NCI-H1436 (cell line): ENCODE results near the gene BOK.
"Not testable (repeated sequence)": the region's sequence is repeated elsewhere in the genome, so short reads cannot be mapped to it uniquely, and the experiment has no call there.

Source experiments
- DNase-seq: peaks from one replicate; lab custom pipeline; 2025; lab: John Stamatoyannopoulos, UW

Gene BOK

DNA sequence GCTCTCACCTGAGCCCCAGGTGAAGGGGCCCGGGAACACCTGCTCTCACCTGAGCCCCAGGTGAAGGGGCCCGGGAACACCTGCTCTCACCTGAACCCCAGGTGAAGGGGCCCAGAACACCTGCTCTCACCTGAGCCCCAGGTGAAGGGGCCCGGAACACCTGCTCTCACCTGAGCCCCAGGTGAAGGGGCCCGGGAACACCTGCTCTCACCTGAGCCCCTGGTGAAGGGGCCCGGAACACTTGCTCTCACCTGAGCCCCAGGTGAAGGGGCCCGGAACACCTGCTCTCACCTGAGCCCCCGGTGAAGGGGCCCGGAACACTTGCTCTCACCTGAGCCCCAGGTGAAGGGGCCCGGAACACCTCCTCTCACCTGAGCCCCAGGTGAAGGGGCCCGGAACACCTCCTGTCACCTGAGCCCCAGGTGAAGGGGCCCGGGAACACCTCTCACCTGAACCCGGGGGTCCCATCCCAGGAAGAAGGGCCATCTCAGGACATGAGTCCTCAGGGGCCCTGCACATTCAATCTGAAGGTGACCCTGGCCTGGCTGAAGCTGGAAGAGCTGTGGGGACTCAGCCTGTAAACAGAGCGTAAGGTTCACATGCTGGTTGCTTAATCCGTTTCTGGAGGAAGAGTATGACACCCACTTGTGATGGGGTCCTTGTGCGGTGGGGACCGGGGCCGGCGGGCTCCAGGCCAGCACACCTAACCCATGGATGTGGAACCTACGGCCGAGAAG lies 14.5 kb downstream of the BOK start:
- DNase-seq: not testable (repeated sequence)

DNA sequence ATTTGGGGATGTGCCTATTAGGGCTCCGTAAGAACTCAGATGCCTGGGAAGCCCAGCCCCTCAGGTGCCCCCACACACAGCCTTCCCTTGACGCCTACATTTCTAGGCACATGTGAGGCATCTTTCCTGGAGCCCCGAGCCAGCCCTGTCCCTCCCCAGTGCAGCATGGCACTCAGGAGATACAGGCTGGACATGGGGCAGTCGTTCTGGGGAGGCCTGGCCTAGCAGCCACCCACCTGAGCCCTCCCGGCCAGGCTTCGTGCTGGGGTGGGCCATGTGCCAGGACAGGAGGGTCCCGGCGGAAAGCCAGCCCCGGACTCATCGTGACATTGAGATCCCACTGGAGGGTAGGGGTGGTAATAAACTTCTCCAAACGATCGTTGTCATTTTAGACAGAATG lies 15.2 kb downstream of the BOK start:
- no peak for DNase-seq

DNA sequence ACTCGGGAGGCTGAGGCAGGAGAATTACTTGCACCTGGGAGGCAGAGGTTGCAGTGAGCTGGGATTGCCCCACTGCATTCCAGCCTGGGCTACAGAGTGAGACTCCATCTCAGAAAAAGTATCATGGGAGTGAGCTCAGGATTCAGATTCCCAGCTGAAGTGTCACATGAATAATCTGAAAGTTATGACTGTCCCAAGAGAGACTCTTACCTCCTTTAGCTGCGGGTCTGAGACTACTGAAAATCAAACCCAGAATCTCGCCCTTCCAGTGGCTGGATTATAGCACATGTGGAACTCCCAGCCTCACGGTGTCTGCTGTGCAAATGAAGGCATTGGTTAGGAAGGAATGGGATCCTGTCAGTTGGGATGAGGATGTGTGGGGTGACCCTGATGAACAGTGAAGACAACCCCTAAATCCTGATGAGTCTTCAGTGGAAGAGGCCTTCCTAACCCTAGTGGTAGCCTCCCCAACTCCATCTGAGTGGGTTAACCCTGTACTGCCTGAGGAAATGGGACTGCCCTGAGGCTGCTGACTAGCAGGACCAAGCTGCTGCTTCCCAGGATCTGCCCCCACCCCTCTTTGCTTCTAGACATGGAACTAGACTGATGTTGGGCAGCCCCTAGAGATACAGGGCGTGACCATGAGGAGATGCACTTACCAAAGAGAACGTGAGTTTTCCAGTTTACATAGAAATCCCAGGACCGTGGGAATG lies 16.5 kb downstream of the BOK start:
- DNase-seq: no peak

DNA sequence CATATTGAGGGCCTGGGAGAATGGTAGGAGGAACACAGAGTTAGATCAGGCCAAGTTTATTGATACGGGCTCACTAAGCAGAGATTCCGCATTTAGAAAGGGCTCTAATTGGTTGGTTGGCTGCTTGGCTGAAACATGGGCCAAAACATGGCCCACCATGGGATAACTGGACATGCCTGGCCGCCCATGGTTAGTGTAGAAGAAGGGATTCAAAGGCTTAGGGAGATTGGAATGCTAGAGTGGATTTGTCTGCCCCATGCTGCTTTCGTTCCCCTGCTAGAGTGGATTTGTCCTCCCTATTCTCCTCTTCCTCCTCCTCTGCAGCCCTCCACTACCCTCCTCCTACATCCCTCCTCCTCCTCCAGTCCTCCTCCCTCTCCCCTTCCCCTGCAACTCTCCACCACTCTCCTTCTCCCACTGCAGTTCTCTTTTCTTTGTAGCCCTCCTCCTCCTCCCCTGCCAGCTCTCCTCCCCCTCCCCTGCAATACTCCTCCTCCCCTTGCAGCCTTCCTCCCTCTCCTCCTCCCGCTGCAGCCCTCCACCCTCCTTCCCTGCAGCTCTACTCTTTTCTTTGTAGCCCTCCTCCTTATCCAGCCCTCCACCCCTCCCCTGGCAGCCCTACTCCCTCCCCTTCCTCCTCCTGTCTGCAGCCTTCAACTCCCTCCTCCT lies 17.2 kb downstream of the BOK start:
- DNase-seq: no peak

DNA sequence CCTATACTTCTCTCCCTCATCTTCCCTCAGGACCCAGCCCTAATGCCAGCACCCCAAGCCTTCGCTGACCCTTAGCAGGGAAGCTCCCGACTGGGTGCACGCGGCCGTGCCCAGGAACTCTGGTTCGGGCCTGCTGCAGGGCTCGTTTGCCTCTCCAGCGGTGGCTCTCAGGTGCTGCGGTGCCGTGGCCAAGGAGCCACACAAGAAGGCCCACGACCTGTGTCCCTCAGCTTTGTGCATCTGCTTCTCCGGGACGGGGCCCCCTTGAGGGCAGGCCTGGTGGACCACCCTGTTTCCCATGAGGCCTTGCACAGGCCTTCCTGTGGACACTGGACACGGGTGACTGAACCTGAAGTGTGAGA lies 17.7 kb downstream of the BOK start:
- no peak for DNase-seq

DNA sequence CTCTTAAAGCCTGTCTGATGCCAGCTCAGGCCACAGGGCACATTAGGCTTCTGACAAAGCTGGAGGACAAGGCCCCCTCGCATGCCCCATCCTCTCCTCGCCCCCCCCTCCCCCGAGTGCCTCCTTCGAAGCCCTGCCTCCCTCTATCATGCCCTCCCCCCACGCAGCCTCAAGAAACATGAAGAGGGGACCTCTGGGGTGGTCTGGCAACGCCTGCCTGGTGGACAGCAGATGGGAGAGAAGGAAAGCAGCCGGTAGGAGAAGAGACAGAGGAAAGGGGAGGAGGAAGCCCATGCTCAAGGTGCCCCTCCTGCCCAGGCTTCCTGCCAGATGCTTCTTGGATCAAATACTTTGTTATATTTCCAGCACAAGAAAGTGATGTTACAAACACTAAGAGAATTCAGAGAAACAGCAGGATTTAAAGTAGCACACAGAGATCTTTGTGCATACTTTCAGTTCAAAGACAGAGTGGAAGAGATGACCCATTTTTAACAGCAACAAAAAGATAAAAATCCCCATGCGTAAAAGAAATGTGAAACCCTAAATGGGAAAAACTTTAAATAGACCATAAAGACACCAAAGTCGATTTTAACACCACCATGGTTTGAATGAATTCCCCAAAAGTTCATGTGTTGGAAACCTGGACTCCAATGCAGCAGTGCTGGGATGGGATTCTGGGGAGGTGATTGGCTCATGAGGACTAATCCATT lies 19.0 kb downstream of the BOK start:
- DNase-seq: no peak

DNA sequence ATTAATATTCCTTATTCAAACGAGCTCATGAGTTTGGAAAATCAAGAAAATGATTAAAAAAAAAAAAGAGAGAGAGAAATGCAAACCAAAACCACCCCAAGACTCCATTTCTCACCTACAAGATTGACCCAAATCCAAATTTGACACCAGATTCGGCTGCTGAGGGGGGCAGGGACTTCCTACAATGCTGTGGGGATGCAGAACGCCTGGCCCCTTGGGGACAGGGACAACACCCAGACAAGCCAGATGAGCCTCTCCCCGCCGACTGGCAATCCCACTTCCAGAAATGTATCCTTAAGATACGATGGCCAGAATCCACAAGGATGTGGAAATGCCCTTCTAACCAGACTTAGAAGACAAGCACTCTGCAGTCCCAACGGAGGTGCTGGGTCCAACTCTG lies 20.7 kb downstream of the BOK start:
- no peak for DNase-seq

DNA sequence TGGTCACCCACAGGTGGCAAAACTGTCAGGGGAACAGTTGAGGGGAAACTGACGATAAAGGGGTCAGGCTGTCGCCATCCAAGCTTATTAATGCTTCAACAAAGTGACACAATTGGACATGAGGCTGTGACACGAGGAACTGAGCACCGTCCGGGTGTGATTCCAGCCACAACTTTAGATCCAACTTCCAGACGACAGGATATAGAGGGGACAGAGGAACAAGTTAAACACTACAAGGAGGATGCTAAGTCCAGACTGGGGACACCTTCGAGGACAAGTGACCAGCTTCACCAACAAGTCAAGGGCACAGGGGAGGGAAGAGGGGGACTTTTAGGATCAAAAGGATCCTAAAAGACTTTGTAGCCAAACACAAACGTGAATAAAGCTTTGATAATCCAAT lies 23.8 kb downstream of the BOK start:
- DNase-seq: no peak

DNA sequence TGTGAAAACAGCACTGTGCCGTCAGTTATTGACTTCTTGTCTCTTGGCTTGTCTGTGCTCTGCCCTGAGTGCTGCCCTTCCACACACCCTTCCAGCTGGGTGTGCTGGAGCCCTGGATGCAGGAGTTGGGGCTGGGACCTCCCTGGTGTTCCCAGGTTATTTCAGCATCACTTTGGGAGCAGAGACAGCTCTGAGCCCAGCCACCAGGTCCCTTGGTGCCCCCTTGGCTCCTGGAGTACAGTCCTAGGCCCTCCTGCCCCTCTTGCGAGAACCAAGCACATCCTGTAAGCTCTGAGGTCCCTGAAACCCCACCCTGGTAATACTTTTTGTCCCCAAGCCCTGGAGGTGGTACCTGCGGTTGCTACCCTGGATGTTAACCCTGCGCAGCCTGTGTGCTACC lies 24.3 kb downstream of the BOK start:
- DNase-seq: no peak

DNA sequence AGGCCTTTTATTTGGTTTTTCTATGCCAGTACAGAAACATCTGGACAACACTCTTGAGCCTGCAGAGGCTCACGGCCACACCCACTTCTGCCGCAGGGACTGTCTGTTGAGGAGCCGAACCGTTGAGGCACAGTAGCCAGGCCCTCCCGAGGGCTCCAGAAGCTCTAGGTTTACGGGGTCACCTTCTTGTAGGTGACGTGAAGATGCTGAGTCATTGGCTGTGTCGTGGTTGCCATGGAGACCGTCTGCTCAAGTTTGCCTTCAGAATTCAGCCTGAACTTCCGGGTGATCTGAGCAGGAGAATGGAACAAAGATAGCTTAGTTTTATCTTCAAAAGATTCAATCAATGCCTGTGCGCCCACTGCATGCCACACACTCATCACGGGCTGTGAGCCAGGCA lies 25.9 kb downstream of the BOK start:
- no peak for DNase-seq

DNA sequence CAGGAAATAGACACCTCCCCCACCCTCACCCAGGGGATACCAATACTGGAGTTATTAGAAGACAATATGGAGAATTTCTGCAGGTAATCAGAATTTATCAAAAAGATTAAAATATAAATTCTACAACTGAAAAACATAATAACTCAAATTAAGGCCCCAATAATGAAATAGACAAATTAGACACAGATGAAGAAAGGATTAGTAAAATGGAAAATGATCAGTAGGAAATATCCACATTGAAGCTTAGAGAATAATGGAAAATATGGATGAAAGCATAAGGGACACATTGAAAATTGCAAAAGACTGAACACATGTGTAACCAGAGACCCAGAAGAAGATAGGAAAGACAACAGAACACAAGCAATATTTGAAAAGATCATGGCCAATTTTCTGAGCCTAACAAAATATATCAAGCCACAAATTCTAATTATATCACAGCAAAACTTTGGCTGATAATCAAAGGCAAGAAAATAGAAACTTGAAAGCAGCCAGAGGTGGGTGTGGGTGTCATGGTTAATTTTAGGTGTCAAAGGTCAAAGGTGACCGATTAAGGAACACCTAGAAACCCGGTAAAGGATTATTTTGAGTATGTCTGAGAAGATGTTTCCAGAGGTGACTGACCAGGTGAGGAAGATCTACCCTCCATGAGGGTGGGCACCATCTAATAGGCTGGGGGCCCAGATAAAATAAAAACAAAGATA lies 28.2 kb downstream of the BOK start:
- DNase-seq: no peak

DNA sequence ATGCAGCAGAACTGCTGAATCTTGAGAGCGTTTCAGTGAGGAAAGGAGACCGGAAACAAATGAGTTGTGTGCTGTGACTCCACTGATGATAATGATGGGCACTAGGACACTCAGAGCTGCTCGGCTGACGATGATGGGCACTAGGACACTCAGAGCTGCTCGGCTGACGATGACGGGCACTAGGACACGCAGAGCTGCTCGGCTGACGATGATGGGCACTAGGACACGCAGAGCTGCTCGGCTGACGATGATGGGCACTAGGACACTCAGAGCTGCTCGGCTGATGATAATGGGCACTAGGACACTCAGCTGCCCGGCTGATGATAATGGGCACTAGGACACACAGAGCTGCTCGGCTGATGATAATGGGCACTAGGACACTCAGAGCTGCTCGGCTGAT lies 31.3 kb downstream of the BOK start:
- not testable (repeated sequence) for DNase-seq

DNA sequence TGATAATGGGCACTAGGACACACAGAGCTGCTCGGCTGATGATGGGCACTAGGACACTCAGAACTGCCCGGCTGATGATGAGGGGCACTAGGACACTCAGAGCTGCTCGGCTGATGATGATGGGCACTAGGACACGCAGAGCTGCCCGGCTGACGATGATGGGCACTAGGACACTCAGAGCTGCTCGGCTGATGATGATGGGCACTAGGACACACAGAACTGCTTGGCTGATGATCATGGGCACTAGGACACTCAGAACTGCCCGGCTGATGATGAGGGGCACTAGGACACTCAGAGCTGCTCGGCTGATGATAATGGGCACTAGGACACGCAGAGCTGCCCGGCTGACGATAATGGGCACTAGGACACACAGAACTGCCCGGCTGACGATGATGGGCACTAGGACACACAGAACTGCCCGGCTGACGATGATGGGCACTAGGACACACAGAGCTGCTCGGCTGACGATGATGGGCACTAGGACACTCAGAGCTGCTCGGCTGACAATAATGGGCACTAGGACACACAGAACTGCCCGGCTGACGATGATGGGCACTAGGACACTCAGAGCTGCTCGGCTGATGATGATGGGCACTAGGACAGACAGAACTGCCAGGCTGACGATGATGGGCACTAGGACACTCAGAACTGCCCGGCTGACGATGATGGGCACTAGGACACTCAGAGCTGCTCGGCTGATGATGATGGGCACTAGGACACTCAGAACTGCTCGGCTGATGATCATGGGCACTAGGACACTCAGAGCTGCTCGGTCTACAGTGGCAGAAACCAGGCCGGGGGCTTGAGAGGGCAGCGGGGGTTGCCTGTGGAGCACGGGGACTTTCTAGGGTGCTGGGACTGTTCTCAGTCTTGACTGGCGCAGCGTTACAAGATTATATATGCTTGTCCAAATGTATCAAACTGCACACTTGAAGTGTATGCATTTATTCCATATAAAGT lies 32.2 kb downstream of the BOK start:
- DNase-seq: not testable (repeated sequence)

DNA sequence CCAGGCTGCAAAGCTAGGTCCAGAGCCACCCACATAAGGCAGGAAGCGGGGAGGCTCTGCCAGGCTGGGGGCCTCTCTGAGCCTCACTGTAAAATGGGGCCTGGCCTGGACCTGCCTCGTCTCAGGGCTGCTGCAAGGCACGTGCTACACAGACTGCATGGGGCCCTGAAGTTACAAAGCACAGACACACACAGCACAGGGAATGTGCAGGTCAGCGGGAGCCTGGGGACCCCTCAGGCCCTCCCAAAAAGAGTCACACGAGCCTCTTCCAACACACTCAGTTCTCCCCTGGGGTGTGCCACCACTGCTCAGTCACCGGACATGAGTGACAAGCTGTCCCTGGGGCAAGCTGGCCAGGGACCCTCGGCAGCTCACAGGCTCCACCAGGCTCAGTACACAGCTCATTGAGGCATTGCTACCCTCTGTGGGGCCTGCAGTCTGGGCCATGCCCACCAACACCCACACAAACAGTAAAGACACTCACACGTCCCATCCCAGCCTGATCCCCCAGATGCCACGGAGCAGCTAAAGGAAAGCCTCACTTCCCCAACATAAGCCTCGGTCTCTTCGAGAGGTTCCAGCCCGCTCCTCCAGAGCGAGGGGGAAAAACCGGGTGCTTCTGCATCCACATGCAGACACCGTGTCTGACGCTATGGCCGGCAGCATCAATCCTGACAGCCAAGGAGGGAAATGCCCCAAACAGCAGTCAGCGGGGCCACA lies 33.7 kb downstream of the BOK start:
- DNase-seq: no peak

DNA sequence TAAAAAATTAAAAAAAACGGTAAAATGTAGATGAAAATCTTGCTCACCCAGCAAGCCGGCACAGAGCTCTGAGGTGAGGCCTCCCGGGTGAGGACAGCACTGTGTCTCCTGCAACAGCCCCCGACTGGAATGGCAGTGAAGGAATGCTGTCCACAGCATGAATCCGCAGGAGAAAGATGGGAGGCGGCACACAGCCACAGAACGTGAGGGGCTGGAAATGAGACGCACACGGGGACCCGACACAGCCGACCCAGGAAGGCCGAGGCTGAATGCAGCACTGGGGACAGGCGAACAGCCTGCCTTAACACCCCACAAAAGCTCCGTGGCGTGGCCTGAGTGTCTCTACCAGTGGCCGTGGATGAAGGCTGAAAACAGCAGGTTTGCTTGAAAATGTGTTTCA lies 34.7 kb downstream of the BOK start:
- DNase-seq: no peak

DNA sequence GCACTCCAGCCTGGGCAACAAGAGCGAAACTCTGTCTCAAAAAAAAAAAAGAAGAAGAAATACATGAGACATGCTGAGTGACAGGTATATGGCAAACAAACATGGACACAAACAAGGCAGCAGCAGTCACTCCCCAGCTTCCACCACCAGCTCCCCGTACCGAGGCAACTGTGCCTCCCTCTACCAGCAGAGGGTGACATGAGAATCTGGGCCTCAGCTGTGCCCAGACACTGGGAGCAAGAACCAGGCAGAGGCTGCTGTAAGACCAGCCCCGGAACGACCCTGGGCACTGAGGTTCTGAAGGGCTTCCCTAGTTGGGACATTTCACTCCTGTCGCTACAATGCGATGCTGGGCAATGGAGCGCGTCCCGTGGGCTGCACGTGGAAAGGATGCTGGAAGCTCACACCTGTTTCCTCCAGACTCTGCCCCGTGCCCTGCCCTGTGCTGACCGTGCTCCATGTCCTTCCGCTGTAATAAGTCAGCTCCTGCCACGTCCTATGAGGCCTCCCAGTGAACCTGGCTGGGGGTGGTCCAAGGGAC lies 37.1 kb downstream of the BOK start:
- DNase-seq: no peak

DNA sequence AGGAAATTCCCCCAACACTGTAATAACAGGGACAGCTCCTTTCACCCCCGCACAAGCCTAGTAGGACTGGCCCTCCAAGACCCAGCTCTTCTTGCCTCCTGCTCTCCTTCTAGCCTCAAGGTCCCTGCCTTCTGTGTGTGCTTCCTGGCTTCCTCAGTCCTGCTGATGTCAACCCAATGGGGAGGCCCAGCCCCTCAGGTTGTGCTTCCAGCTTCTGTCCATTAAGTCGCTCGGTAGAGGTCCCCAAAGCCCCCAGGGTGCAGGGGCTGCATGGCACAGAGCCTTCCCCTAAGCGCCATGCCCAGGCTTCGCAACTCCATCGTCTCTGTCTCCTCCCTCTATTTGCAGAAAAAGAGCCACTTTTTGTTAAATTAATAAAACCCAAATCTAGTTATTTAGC lies 39.0 kb downstream of the BOK start:
- no peak for DNase-seq

DNA sequence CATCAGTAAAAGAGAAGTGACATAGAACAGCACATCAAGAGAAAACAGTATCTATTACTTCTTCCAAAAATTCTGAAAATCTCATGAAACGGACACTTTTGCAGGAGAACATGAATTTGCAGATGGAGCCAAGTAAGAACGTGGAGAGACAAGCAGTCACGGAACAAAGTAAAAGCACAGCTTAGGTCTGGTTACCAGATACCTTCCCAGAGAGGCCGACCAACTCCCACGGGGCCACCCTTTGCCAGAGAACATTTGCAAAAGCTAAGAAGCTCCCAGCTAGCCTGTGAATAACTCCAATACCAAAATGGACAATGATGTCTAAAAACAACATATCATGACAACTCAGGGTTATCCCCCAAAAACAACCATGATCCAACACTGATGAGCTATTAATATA lies 39.5 kb downstream of the BOK start:
- peak; percentile 4 for DNase-seq

DNA sequence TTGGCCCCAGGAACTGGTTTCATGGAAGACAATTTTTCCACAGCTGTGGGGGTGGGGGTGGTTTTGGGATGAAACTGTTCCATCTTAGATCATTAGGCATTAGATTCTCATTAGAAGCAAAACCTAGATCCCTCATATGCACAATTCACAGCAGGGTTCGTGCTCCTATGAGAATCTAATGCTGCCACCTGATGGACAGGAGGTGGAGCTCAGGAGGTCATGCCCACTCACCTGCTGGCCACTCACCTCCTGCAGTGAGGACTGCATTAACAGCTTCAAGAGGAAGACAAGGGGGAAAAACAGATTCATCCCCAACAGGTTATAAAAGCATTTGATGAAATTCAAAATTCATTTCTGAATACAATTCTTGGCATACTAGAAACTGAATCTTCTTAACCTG lies 39.9 kb downstream of the BOK start:
- no peak for DNase-seq

DNA sequence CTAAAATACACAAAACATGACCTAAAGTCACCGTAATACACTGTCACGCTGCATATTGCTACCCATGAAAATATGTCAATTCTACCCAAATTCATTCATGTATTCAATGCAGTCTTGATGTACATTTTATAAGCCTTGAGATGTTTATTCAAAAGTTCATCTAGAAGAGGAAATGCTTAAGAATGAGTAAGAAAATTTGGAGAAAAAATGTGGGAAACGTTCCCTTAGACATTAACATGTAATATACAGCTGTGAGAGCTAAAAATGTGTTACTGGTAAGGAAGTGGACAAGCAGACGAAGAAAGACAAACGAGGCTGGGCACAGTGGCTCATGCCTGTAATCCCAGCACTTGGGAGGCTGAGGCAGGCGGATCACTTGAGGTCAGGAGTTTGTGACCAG lies 41.1 kb downstream of the BOK start:
- no peak for DNase-seq
